Neural progenitor cell (in vitro differentiated cells): Measurements from ENCODE around the gene LRP5. TPM values are rescaled to one million over a fixed set of nuclear protein-coding genes. Genes with fewer than 3 reads are reported as not detected.

ENCODE experiments used
- DNase-seq: peaks from one replicate; pipeline ENCODE4 v3.0.0-alpha.2; 2016; ENCODE audit warnings: low spot score
- H2AFZ ChIP-seq: fragments of 200-600 bp; sonication (generic); replicated peaks from 2 replicates; pipeline ENCODE4 v1.6.1; 2016; ENCODE audit warnings: antibody characterized with exemption
- H3F3A ChIP-seq: fragments of 200-600 bp; sonication (generic); 2 replicates; pipeline ENCODE4 v1.6.1; 2016; ENCODE audit warnings: antibody characterized with exemption, low read depth
- H3K27ac ChIP-seq: fragments of 200-600 bp; sonication (generic); 2 replicates; pipeline ENCODE4 v1.5.1; 2016; ENCODE audit warnings: mild to moderate bottlenecking
- H3K27me3 ChIP-seq: fragments of 200-600 bp; sonication (generic); 2 replicates; pipeline ENCODE4 v1.6.1; 2016; ENCODE audit warnings: mild to moderate bottlenecking, moderate library complexity
- H3K36me3 ChIP-seq: fragments of 200-600 bp; sonication (generic); 2 replicates; pipeline ENCODE4 v1.5.1; 2016
- H3K4me1 ChIP-seq: fragments of 200-600 bp; sonication (generic); 2 replicates; pipeline ENCODE4 v1.6.1; 2016; ENCODE audit warnings: mixed run types
- H3K4me2 ChIP-seq: fragments of 200-600 bp; sonication (generic); 2 replicates; pipeline ENCODE4 v1.6.1; 2016
- H3K4me3 ChIP-seq: fragments of 200-600 bp; sonication (generic); 2 replicates; pipeline ENCODE4 v1.5.1; 2016
- H3K79me2 ChIP-seq: fragments of 200-600 bp; sonication (generic); 2 replicates; pipeline ENCODE4 v1.6.1; 2016; ENCODE audit warnings: low read depth
- H3K9ac ChIP-seq: fragments of 200-600 bp; sonication (generic); 2 replicates; pipeline ENCODE4 v1.6.1; 2016
- H3K9me3 ChIP-seq: fragments of 200-600 bp; sonication (generic); 2 replicates; pipeline ENCODE4 v1.5.1; 2016; ENCODE audit warnings: low read depth
- H4K20me1 ChIP-seq: fragments of 200-600 bp; sonication (generic); 2 replicates; pipeline ENCODE4 v1.6.1; 2016; ENCODE audit warnings: low read depth
- H3K27ac Mint-ChIP-seq: 3 replicates; pipeline ENCODE4 v1.8.0; 2021; ENCODE audit warnings: mixed read lengths
- H3K27me3 Mint-ChIP-seq: 2 replicates; pipeline ENCODE4 v1.8.0; 2022; ENCODE audit warnings: low read depth, mild to moderate bottlenecking, inconsistent platforms, moderate library complexity, mixed read lengths; ENCODE audit not compliant: insufficient read depth
- H3K36me3 Mint-ChIP-seq: 3 replicates; pipeline ENCODE4 v1.8.0; 2021; ENCODE audit warnings: mixed read lengths
- H3K4me1 Mint-ChIP-seq: 3 replicates; pipeline ENCODE4 v1.8.0; 2021; ENCODE audit warnings: mixed read lengths
- H3K4me3 Mint-ChIP-seq: 3 replicates; pipeline ENCODE4 v1.8.0; 2021; ENCODE audit warnings: mild to moderate bottlenecking, moderate library complexity, mixed read lengths
- H3K9me3 Mint-ChIP-seq: 3 replicates; pipeline ENCODE4 v1.8.0; 2020; ENCODE audit warnings: mixed read lengths
- EZH2 ChIP-seq: fragments of 200-600 bp; sonication (generic); IDR thresholded peaks from 2 replicates; pipeline ENCODE4 v1.6.1; 2017; ENCODE audit warnings: antibody characterized with exemption, mild to moderate bottlenecking, moderate library complexity
- EZH2phosphoT487 ChIP-seq: fragments of 200-600 bp; sonication (generic); IDR thresholded peaks from 2 replicates; pipeline ENCODE4 v1.6.1; 2017; ENCODE audit warnings: antibody characterized with exemption
- total RNA-seq: library from RNA; depleted of rRNA; stranded (reverse); fragments of >200 nt; gene quantifications from 2 replicates; pipeline ENCODE4 v1.2.3, GENCODE V29; 2015; ENCODE audit warnings: low replicate concordance
- TF ChIP-seq, protein P1 (sequence below): fragments of 200-600 bp; sonication (generic); IDR thresholded peaks from 2 replicates; pipeline ENCODE4 v1.5.1; 2017; ENCODE audit warnings: antibody characterized with exemption, mild to moderate bottlenecking

LRP5 gene
- total RNA-seq, 1 donor from 2014 or later: 7.3 TPM

- Histone ChIP-seq H3K27me3 (no peaks in the 10 kb centered on the region), H3K9ac (no peak overlapping the region), H3F3A (peaks cover 15% of the 10 kb centered on the region), H3K4me2 (no peak overlapping the region), H4K20me1 (peaks cover 13% of the 10 kb centered on the region), H3K4me3 (no peak overlapping the region), H2AFZ (no peak overlapping the region), H3K36me3 (no peaks in the 10 kb centered on the region), H3K79me2 (peaks cover 25% of the 10 kb centered on the region), H3K9me3 (no peaks in the 10 kb centered on the region), H3K4me1 (peaks cover 21% of the 10 kb centered on the region), H3K27ac (no peak overlapping the region)
- Mint-ChIP-seq H3K4me1 (peaks cover 31% of the 10 kb centered on the region), H3K4me3 (no peak overlapping the region), H3K9me3 (peaks cover 11% of the 10 kb centered on the region), H3K36me3 (peaks cover 14% of the 10 kb centered on the region), H3K27me3 (peaks cover 5% of the 10 kb centered on the region), H3K27ac (no peak overlapping the region)
- DNase-seq: no peak
- TF ChIP-seq EZH2phosphoT487 (no peak), EZH2 (no peak)
- TF ChIP-seq, protein P1, sequence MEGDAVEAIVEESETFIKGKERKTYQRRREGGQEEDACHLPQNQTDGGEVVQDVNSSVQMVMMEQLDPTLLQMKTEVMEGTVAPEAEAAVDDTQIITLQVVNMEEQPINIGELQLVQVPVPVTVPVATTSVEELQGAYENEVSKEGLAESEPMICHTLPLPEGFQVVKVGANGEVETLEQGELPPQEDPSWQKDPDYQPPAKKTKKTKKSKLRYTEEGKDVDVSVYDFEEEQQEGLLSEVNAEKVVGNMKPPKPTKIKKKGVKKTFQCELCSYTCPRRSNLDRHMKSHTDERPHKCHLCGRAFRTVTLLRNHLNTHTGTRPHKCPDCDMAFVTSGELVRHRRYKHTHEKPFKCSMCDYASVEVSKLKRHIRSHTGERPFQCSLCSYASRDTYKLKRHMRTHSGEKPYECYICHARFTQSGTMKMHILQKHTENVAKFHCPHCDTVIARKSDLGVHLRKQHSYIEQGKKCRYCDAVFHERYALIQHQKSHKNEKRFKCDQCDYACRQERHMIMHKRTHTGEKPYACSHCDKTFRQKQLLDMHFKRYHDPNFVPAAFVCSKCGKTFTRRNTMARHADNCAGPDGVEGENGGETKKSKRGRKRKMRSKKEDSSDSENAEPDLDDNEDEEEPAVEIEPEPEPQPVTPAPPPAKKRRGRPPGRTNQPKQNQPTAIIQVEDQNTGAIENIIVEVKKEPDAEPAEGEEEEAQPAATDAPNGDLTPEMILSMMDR: no peak
Observed at GRCh38 chr11:68345776-68346461, 33.5 kb downstream of the LRP5 start.

- Histone ChIP-seq H3F3A (peaks cover 15% of the 10 kb centered on the region), H4K20me1 (peaks cover 8% of the 10 kb centered on the region), H3K4me3 (no peak overlapping the region), H3K27ac (no peak overlapping the region), H3K4me2 (no peak overlapping the region), H3K36me3 (no peaks in the 10 kb centered on the region), H3K4me1 (peaks cover 16% of the 10 kb centered on the region), H2AFZ (no peak overlapping the region), H3K27me3 (no peaks in the 10 kb centered on the region), H3K9ac (no peak overlapping the region), H3K79me2 (peaks cover 20% of the 10 kb centered on the region), H3K9me3 (no peaks in the 10 kb centered on the region)
- Mint-ChIP-seq H3K9me3 (peaks cover 11% of the 10 kb centered on the region), H3K4me1 (peaks cover 29% of the 10 kb centered on the region), H3K4me3 (no peak overlapping the region), H3K36me3 (peaks cover 14% of the 10 kb centered on the region), H3K27me3 (peaks cover 5% of the 10 kb centered on the region), H3K27ac (no peak overlapping the region)
- no peak for TF ChIP-seq EZH2
- TF ChIP-seq, protein P1: no peak
- TF ChIP-seq EZH2phosphoT487: no peak
- DNase-seq: no peak
Observed at GRCh38 chr11:68346462-68346790, 34.0 kb downstream of the LRP5 start.

GRCh38 chr11:68347345-68347744 lies 35.0 kb downstream of the LRP5 start:
- no peak for TF ChIP-seq EZH2
- TF ChIP-seq EZH2phosphoT487: no peak
- TF ChIP-seq, protein P1: no peak
- H3K27ac Mint-ChIP-seq: no peak overlapping the region

More at GRCh38 chr11:68347345-68347744, 35.0 kb downstream of the LRP5 start:
- H3K27ac ChIP-seq: no peak overlapping the region
- no peak overlapping the region for H3K4me3 ChIP-seq
- no peaks in the 10 kb centered on the region for H3K9me3 ChIP-seq
- Mint-ChIP-seq H3K4me3 (no peak overlapping the region), H3K27me3 (peaks cover 5% of the 10 kb centered on the region), H3K4me1 (peaks cover 29% of the 10 kb centered on the region), H3K9me3 (peaks cover 11% of the 10 kb centered on the region), H3K36me3 (peaks cover 22% of the 10 kb centered on the region)
- peaks cover 4% of the 10 kb centered on the region for H4K20me1 ChIP-seq
- H3K36me3 ChIP-seq: no peaks in the 10 kb centered on the region
- H3K4me2 ChIP-seq: no peak overlapping the region
- H3K27me3 ChIP-seq: no peaks in the 10 kb centered on the region
- peaks cover 8% of the 10 kb centered on the region for H3F3A ChIP-seq
- no peak overlapping the region for H2AFZ ChIP-seq
- peaks cover 10% of the 10 kb centered on the region for H3K79me2 ChIP-seq
- peaks cover 7% of the 10 kb centered on the region for H3K4me1 ChIP-seq
- H3K9ac ChIP-seq: no peak overlapping the region
- no peak for DNase-seq
